Progenitor cell of endocrine pancreas (in vitro differentiated cells): Measurements from ENCODE around the gene RNF149. TPM values are rescaled to one million over a fixed set of nuclear protein-coding genes. Genes with fewer than 3 reads are reported as not detected.
A peak's percentile ranks its signal among the peaks of the same experiment; 100 is the strongest.

ENCODE experiments used
- DNase-seq: peaks from one replicate; pipeline ENCODE4 v3.0.0; 2021; ENCODE audit warnings: low spot score; ENCODE audit not compliant: unreplicated experiment
- H3K27ac Mint-ChIP-seq: 2 replicates; pipeline ENCODE4 v1.8.0; 2021; ENCODE audit warnings: mild to moderate bottlenecking, moderate library complexity, mixed read lengths
- H3K27me3 Mint-ChIP-seq: 2 replicates; pipeline ENCODE4 v1.8.0; 2021; ENCODE audit warnings: mixed read lengths
- H3K36me3 Mint-ChIP-seq: 2 replicates; pipeline ENCODE4 v1.8.0; 2022; ENCODE audit warnings: mixed read lengths; ENCODE audit not compliant: insufficient read depth
- H3K4me1 Mint-ChIP-seq: 2 replicates; pipeline ENCODE4 v1.8.0; 2021; ENCODE audit warnings: low read depth, mixed read lengths
- H3K4me3 Mint-ChIP-seq: 2 replicates; pipeline ENCODE4 v1.8.0; 2021; ENCODE audit warnings: low read depth, mild to moderate bottlenecking, moderate library complexity, mixed read lengths
- H3K9me3 Mint-ChIP-seq: 2 replicates; pipeline ENCODE4 v1.8.0; 2021; ENCODE audit warnings: low read depth, mixed read lengths
- total RNA-seq: library from RNA; stranded (reverse); gene quantifications from 2 replicates; pipeline ENCODE4 v1.2.1, GENCODE V29; 2021
- TF ChIP-seq, protein P1 (sequence below): fragments of 200-600 bp; sonication (generic); IDR thresholded peaks from one replicate; pipeline ENCODE4 v1.5.0; 2021; ENCODE audit warnings: antibody characterized with exemption, mild to moderate bottlenecking; ENCODE audit not compliant: unreplicated experiment

Gene RNF149
- total RNA-seq, 1 donor from 2014 or later = 51.5 TPM

DNA sequence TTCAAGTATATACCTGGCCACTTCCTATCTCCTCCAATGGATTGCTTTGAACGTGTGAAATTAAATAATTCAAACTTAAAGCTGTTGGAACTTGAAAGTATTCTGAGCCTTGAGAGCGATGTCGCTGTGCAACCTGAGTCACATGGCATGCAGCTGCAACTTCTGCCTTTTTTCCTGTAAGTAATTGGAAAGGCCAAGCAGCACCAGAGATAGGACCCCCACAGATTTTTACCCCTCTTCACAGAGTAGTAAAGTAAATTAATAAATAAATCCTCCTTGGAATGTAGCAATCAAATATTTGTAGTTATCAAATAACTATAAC lies 3.2 kb upstream of the RNF149 start:
- Mint-ChIP-seq H3K27me3 (peaks cover 6% of the 10 kb centered on the region), H3K27ac (no peak overlapping the region), H3K4me3 (no peak overlapping the region), H3K36me3 (peaks cover under 1% of the 10 kb centered on the region), H3K9me3 (peaks cover 3% of the 10 kb centered on the region), H3K4me1 (peaks cover 21% of the 10 kb centered on the region)
- DNase-seq = no peak
- TF ChIP-seq, protein P1, sequence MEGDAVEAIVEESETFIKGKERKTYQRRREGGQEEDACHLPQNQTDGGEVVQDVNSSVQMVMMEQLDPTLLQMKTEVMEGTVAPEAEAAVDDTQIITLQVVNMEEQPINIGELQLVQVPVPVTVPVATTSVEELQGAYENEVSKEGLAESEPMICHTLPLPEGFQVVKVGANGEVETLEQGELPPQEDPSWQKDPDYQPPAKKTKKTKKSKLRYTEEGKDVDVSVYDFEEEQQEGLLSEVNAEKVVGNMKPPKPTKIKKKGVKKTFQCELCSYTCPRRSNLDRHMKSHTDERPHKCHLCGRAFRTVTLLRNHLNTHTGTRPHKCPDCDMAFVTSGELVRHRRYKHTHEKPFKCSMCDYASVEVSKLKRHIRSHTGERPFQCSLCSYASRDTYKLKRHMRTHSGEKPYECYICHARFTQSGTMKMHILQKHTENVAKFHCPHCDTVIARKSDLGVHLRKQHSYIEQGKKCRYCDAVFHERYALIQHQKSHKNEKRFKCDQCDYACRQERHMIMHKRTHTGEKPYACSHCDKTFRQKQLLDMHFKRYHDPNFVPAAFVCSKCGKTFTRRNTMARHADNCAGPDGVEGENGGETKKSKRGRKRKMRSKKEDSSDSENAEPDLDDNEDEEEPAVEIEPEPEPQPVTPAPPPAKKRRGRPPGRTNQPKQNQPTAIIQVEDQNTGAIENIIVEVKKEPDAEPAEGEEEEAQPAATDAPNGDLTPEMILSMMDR = no peak

DNA sequence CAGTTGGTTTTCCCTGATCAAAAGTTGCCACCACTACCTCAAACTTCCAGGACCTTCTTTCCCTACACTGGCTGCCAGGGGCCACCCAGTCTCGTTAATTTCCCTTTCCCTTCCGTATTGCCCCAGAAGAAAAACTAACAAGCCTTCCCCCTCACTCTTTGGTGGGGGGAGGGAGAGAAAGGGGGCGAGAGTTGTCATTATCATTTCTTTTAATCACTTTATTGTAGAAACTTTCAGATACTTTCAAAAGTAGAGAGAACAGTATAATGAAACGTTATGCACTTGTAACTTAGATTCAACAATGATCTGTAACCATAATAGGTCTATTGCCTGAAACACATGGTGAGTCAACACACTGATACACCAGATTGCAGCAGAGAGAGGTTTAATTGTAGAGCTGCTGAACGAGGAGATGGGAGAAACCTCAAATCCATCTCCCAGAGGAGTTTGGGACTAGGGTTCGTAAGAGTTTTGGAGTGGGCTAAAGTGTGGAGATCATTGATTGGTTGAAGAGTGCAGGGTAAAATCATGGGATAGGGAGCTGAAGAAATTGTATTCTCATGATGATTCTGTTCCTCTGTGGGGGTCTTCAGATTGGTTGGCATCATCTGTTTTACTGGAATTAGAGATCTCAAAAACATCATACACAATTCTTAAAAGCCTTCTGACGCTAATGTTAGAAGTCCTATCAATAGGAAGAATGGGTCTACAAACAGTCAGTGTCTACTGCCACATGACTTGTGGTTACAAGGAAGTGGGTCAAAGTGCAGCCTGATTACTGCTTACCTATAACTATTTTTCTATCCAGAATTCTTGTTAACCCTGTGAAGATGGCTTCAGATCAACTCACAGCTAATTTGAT lies 2.6 kb upstream of the RNF149 start:
- Mint-ChIP-seq H3K36me3 (peaks cover 4% of the 10 kb centered on the region), H3K27ac (no peak overlapping the region), H3K9me3 (no peaks in the 10 kb centered on the region), H3K4me1 (peaks cover 26% of the 10 kb centered on the region), H3K27me3 (peaks cover 2% of the 10 kb centered on the region), H3K4me3 (no peak overlapping the region)
- TF ChIP-seq, protein P1 = no peak
- no peak for DNase-seq

- Mint-ChIP-seq H3K4me3 (peak overlapping the region; percentile 40), H3K9me3 (no peaks in the 10 kb centered on the region), H3K36me3 (peaks cover 5% of the 10 kb centered on the region), H3K4me1 (peaks cover 34% of the 10 kb centered on the region), H3K27me3 (no peaks in the 10 kb centered on the region), H3K27ac (peak overlapping the region; percentile 79)
- TF ChIP-seq, protein P1 = no peak
- no peak for DNase-seq
Measured at GRCh38 chr2:101310090-101310833, 1.8 kb upstream of the RNF149 start.

DNA sequence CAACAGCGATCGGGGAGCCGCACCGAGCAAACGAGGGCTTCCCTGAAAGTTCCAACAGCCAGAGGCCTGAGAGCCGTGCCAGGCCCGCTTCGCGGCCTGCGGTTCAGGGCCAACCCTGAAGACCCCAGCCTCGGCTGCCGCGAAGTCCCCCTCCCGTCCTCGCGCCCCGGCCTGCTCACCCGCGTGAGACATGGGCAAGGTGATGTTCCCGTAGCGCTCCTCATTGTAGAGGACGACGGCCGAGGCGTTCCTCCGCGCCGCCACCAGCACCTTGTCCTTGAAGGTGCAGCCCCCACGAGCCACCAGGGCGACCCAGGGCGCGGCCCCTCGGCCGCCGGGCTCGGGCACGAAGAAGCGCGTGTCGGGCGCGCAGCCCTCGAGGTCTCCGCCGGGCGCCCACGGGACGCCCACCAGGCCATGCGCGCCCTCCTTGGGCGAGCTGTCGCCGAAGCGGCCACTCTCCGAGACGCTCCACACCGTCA lies 510 bp downstream of the RNF149 start:
- Mint-ChIP-seq H3K27me3 (no peaks in the 10 kb centered on the region), H3K4me3 (peak overlapping the region; percentile 79), H3K4me1 (peaks cover 39% of the 10 kb centered on the region), H3K9me3 (no peaks in the 10 kb centered on the region), H3K27ac (peak overlapping the region; percentile 73), H3K36me3 (peaks cover 7% of the 10 kb centered on the region)
- peak; percentile 28 for DNase-seq
- TF ChIP-seq, protein P1 = no peak

DNA sequence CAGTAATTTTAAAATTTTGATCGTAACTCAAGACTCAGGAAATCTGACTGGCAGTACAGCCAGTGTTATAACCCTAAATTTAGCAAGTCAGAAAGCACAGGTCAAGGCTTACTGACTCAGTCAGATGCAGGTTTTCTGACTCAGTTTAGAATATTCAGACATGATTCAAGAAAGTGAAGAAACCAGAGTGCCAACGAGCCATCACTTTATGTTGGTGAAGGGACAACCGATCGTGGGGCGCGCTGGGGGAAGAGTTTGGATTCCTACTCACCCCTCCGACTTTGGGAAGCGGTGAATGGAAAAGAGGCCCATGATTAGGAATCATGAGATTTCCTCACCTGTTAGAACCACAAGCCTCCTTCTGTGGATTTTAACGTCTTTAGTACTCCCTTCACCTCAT lies 998 bp downstream of the RNF149 start:
- DNase-seq = no peak
- Mint-ChIP-seq H3K36me3 (peaks cover 10% of the 10 kb centered on the region), H3K4me1 (peaks cover 40% of the 10 kb centered on the region), H3K27ac (peak overlapping the region; percentile 73), H3K4me3 (peak overlapping the region; percentile 79), H3K27me3 (no peaks in the 10 kb centered on the region), H3K9me3 (no peaks in the 10 kb centered on the region)
- TF ChIP-seq, protein P1 = no peak
